Panc1 (cell line): Measurements from ENCODE around the gene DUSP12.

Source experiments
- CTCF ChIP-seq: fragments of 450-650 bp; IDR thresholded peaks from 2 replicates; pipeline ENCODE4 v1.5.1; 2017; ENCODE audit warnings: mild to moderate bottlenecking
- POLR2AphosphoS5 ChIP-seq: IDR thresholded peaks from 2 replicates; pipeline ENCODE4 v1.6.1; 2012; ENCODE audit warnings: mild to moderate bottlenecking, low read depth, low read length, moderate library complexity
- SIN3A ChIP-seq: IDR thresholded peaks from 2 replicates; pipeline ENCODE4 v1.6.1; 2012; ENCODE audit warnings: low read depth, mild to moderate bottlenecking, low read length, moderate library complexity, borderline replicate concordance; ENCODE audit not compliant: insufficient read depth
- TCF7L2 ChIP-seq: IDR thresholded peaks from 2 replicates; pipeline ENCODE4 v1.6.1; 2011; ENCODE audit warnings: mild to moderate bottlenecking, low read depth, low read length, inconsistent platforms
- TF ChIP-seq, protein P1 (sequence below), 2 experiments: IDR thresholded peaks; 2 replicates each; pipeline ENCODE4 v1.6.1; 2011 to 2012; ENCODE audit warnings: low read depth in 2 of 2, control low read depth in 1 of 2, low read length in 1 of 2, mild to moderate bottlenecking in 1 of 2, moderate library complexity in 1 of 2; ENCODE audit not compliant: insufficient read depth in 1 of 2

GRCh38 chr1:161737625-161738024, 12.0 kb upstream of the DUSP12 start:
- TF ChIP-seq, protein P1, sequence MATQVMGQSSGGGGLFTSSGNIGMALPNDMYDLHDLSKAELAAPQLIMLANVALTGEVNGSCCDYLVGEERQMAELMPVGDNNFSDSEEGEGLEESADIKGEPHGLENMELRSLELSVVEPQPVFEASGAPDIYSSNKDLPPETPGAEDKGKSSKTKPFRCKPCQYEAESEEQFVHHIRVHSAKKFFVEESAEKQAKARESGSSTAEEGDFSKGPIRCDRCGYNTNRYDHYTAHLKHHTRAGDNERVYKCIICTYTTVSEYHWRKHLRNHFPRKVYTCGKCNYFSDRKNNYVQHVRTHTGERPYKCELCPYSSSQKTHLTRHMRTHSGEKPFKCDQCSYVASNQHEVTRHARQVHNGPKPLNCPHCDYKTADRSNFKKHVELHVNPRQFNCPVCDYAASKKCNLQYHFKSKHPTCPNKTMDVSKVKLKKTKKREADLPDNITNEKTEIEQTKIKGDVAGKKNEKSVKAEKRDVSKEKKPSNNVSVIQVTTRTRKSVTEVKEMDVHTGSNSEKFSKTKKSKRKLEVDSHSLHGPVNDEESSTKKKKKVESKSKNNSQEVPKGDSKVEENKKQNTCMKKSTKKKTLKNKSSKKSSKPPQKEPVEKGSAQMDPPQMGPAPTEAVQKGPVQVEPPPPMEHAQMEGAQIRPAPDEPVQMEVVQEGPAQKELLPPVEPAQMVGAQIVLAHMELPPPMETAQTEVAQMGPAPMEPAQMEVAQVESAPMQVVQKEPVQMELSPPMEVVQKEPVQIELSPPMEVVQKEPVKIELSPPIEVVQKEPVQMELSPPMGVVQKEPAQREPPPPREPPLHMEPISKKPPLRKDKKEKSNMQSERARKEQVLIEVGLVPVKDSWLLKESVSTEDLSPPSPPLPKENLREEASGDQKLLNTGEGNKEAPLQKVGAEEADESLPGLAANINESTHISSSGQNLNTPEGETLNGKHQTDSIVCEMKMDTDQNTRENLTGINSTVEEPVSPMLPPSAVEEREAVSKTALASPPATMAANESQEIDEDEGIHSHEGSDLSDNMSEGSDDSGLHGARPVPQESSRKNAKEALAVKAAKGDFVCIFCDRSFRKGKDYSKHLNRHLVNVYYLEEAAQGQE (IDR thresholded peaks at IDR 0.05; ENCODE audit: insufficient read depth in 1 of 2, low read depth in 2 of 2, low read length in 1 of 2) = no peak
- no peak for TF ChIP-seq CTCF
- no peak for TF ChIP-seq SIN3A
- TF ChIP-seq POLR2AphosphoS5 = no peak
- TF ChIP-seq TCF7L2 = no peak
